Activated T-cell treated with anti-CD3 and anti-CD28 coated beads for 4 hours (primary cell): ENCODE results near the gene SHOC2.

Experiments
- DNase-seq: peaks from one replicate; pipeline ENCODE4 v3.0.0-alpha.2; 2020

Gene SHOC2

GRCh38 chr10:110919349-110919931 lies at the start of gene SHOC2:
Gene SHOC2, plus strand, starts transcription at chr10:110919604. Its CDS starts 44,755 bp downstream, at chr10:110964359.
- DNase-seq, result peak; percentile 95

GRCh38 chr10:110870823-110871297 lies 48.5 kb upstream of the SHOC2 start:
- DNase-seq, result no peak

- DNase-seq, result peak; percentile 91
Observed at GRCh38 chr10:110871298-110872084, 47.9 kb upstream of the SHOC2 start, which contains the start of gene PDCD4. Gene PDCD4, plus strand, starts transcription at chr10:110871928. Its CDS starts 4,100 bp downstream, at chr10:110876028.

GRCh38 chr10:110872145-110872983 lies 47.0 kb upstream of the SHOC2 start:
- DNase-seq, result peak; percentile 65

GRCh38 chr10:110872984-110873923 lies 46.1 kb upstream of the SHOC2 start:
- no peak for DNase-seq

GRCh38 chr10:110873951-110874350 lies 45.5 kb upstream of the SHOC2 start:
- no peak for DNase-seq

GRCh38 chr10:110876000-110876399 lies 43.4 kb upstream of the SHOC2 start:
- no peak for DNase-seq

- no peak for DNase-seq
Observed at GRCh38 chr10:110876788-110877187, 42.6 kb upstream of the SHOC2 start.

GRCh38 chr10:110880012-110880411 lies 39.4 kb upstream of the SHOC2 start:
- no peak for DNase-seq

- no peak for DNase-seq
Observed at GRCh38 chr10:110881247-110881646, 38.2 kb upstream of the SHOC2 start.

GRCh38 chr10:110881905-110882304 lies 37.5 kb upstream of the SHOC2 start:
- no peak for DNase-seq

GRCh38 chr10:110883924-110884323 lies 35.5 kb upstream of the SHOC2 start:
- DNase-seq, result no peak

GRCh38 chr10:110885932-110886674 lies 33.3 kb upstream of the SHOC2 start:
- no peak for DNase-seq

- no peak for DNase-seq
Observed at GRCh38 chr10:110887560-110887959, 31.8 kb upstream of the SHOC2 start.

- DNase-seq, result no peak
Observed at GRCh38 chr10:110892602-110893288, 26.7 kb upstream of the SHOC2 start.

- no peak for DNase-seq
Observed at GRCh38 chr10:110893559-110894179, 25.7 kb upstream of the SHOC2 start.

- DNase-seq, result no peak
Observed at GRCh38 chr10:110897184-110897583, 22.2 kb upstream of the SHOC2 start.

GRCh38 chr10:110898391-110898790 lies 21.0 kb upstream of the SHOC2 start:
- DNase-seq, result no peak

- no peak for DNase-seq
Observed at GRCh38 chr10:110900983-110901382, 18.4 kb upstream of the SHOC2 start.
